DOHH2 (cell line): Measurements from ENCODE around the gene COX8A.

Experiments used
- EZH2phosphoT487 ChIP-seq: fragments of 200-600 bp; sonication (generic); IDR thresholded peaks from 2 replicates; pipeline ENCODE4 v1.6.1; 2017; ENCODE audit warnings: borderline replicate concordance, mild to moderate bottlenecking, antibody characterized with exemption, low read length, moderate library complexity, mixed read lengths
- TF ChIP-seq, protein P1 (sequence below): fragments of 200-600 bp; sonication (generic); IDR thresholded peaks from one replicate; pipeline ENCODE4 v1.5.1; 2014; ENCODE audit warnings: antibody characterized with exemption, mild to moderate bottlenecking, low read depth, low read length; ENCODE audit not compliant: poor library complexity, severe bottlenecking

- TF ChIP-seq, protein P1, sequence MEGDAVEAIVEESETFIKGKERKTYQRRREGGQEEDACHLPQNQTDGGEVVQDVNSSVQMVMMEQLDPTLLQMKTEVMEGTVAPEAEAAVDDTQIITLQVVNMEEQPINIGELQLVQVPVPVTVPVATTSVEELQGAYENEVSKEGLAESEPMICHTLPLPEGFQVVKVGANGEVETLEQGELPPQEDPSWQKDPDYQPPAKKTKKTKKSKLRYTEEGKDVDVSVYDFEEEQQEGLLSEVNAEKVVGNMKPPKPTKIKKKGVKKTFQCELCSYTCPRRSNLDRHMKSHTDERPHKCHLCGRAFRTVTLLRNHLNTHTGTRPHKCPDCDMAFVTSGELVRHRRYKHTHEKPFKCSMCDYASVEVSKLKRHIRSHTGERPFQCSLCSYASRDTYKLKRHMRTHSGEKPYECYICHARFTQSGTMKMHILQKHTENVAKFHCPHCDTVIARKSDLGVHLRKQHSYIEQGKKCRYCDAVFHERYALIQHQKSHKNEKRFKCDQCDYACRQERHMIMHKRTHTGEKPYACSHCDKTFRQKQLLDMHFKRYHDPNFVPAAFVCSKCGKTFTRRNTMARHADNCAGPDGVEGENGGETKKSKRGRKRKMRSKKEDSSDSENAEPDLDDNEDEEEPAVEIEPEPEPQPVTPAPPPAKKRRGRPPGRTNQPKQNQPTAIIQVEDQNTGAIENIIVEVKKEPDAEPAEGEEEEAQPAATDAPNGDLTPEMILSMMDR: no peak
- no peak for TF ChIP-seq EZH2phosphoT487
Measured at GRCh38 chr11:63939397-63939891, 35.0 kb upstream of the COX8A start.
